Urothelium cell line (cell line): Measurements from ENCODE around the gene PTPRR.

Source experiments
- DNase-seq: peaks from one replicate; pipeline ENCODE4 v3.0.0; 2011; ENCODE audit warnings: low spot score, mixed read lengths
- FAIRE-seq: peaks from 2 replicates; lab custom pipeline; 2011; peaks lifted over from hg19 to GRCh38; lab: Jason Lieb, UNC

The PTPRR gene

DNA sequence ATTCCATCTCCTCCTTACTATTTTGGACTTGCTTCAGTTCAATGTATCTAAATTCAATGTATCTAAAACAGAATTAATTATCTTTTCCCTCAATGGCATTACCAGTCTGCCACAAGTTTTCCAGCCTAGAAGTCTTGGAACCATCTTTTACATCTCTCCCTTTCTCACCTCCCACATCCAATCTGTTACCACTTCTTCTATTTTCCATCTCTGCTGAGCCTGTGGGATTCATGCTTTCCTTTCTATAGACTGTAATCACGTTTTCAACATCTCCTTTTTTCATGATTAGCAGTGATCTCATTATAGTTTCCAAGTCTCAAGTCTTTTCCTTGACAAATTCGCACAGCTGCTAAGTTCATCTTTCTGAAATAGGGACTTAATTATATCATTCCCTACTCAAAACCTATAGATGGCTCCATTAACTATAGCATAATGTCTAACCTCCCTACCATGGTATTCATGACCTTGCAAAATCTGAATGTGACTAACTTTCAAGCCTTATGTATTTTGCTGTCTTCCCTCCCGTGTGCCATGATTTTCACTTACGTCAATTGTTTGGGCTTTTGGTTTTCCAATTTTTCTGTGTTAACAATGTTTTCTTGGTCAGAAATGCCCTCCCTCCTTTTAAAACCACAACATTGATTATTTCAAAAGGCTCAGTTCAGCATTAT lies 262.8 kb downstream of the PTPRR start:
- DNase-seq (no peak), FAIRE-seq (no peak)

DNA sequence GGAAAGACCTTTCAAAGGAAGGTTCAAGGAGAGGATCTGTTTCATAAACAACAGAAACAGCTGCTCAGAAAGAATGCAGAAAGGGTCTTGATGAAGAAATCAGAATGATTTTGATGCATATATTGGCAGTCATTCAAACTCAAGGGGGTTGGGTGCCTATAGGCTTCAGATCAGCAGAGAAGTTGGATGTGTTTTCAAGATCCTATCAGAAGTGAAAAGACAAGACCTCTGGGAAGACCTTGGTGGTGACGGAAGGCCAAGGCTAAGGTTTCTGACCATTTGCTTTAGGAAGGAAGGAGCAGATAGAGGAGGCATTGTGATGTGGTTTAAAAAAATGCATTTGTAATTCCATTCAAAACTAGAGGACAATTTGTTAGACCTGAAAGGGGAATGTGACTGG lies 268.1 kb downstream of the PTPRR start:
- DNase-seq (no peak), FAIRE-seq (no peak)

DNA sequence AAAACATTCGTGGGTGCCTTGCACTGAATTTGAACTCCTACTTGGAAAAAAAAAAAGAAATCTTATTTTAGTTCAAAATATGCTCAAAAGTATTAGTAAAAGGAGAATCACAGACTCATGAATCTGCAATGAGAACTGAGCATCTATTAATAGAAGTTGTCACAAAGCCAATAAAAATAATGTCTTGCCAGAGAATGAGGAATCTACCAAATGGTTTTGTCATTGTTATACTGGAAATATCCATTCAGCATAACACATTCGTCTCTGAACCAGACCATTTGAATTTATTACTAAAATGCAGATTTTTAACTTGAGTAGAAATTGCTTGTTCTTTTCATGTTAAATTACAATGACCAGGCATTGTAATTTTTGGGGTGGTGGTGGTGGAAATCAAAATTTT lies 271.7 kb downstream of the PTPRR start:
- DNase-seq (no peak), FAIRE-seq (no peak)

DNA sequence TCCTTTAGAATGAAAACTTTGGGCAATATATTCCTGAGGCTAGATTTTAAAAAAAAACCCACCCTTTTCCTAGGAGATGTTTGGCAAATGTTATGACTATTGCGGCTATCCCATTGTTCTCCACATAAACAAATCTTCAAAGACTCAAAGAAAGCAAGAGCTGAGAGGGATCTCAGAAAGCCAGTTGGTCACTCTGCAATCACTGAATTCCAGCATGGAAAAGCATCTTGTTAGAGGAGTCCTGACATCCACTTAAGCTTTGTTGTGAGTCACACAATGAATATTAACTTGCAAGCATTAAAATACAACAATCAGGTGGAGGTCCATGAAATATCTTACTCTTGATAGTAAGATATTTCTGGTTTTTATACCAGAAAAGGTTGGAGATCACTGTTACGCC lies 272.3 kb downstream of the PTPRR start:
- FAIRE-seq (no peak), DNase-seq (no peak)

DNA sequence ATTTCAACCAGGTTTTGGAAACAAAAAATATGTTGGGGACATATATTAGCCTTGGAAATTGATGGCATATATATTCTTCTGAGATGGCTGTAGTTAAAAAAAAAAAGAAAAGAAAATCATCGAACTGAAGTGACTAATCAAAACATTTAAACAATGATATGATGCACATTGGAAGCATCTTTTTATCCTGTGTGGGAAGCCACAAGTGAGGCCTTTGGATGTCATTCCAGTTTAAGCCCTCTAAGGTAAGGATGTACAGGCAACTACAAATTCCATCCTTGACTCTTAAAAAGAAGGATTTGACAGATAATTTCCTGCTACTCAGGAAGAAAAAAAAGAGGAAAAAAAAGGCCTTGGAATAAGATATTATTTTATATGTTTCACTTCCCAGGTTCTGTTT lies 273.7 kb downstream of the PTPRR start:
- no peak for DNase-seq
- FAIRE-seq = no peak

DNA sequence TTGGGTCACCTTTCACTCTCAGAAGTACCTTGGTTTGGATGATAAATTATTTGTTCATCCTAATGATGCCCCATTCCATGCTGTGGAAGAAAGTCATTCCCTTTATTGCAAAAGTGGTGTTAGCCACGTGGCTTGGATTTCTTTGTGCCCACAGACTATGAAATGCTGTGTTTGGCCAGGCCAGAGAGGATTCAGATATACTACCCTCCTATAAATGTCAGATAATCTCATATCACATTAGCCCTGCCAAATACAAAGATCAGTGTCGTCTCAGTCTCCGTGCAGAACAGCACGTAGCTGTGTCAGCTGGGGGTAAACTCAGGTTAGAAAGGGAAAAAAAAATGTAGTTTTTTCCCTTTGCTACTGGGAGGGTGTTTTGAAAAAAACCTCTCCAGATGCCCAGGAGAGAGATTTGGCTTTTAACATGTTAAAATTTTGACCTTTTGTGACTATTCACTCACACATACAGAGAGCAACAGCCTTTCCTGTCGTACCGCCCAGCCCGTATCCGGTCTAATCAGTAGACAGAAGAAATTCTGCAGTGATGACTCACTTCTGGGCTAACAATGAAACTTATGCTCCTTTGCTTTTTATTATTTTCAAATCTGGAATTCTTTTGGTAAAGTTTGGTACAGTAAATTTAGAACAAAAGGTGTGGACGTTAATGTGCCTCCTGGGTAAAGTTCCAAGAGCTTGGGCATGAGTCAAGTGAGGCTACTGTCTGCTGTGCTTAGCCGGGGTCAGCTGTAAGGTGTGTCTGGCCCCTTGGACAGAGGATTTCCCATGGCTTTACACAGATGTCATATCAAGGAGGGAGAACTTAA lies 274.8 kb downstream of the PTPRR start:
- DNase-seq = peak; percentile 59
- FAIRE-seq = no peak

DNA sequence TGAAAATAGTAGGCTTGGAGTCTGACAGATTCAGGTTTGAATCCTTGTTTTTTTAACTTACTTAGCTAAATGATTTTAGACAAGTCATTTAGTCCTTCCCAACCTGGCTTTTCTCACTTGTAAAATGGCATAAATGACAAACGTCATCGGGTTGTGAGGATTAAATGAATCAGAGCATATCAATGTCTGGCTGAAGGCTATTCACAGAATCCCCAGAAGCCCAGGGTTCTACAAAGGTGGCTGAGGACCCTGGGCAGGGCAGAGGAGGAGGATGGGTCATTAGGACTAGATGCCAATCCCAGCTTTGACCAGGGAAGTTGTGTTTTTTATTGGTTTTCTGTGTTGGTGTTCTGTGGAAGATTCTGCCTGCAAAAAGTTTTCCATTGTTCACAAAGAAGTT lies 275.7 kb downstream of the PTPRR start:
- DNase-seq (no peak), FAIRE-seq (no peak)

DNA sequence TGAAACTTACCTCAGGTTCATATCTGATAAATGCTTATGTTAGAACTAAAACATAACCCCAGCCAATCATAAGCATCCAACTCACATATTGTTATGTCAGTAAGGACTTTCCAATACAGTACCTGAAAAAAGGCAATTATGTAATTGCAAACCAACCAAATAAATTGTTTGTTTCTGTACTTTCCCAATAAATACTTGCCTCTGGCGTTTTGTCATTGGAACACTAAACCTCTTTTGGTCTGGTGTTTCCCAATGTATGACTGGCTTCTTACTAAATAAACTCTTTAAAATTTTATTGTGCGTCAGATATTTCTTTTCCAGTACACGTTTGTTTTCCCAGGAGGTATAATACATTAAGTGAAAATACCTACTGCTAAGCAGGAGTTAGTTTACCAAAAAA lies 276.6 kb downstream of the PTPRR start:
- FAIRE-seq (no peak), DNase-seq (no peak)

DNA sequence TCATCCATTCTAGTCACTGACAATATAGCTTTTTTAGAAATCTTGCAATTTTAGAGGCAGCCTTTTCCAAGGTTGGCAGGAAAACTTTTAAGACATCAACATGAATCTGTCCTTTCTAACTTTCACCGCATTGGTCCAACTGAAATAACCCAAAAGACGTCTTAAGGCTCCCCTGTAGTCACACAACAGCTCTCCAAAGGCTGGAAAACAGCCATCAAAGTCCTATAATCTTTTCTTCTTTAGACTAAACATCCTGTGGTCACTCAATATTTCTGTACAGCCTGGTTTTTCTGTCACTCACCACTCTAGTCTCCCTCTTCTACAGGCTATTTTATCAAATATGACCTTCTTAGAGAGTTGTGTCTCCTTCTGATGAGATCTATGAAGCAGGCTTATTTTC lies 278.8 kb downstream of the PTPRR start:
- no peak for FAIRE-seq
- no peak for DNase-seq

DNA sequence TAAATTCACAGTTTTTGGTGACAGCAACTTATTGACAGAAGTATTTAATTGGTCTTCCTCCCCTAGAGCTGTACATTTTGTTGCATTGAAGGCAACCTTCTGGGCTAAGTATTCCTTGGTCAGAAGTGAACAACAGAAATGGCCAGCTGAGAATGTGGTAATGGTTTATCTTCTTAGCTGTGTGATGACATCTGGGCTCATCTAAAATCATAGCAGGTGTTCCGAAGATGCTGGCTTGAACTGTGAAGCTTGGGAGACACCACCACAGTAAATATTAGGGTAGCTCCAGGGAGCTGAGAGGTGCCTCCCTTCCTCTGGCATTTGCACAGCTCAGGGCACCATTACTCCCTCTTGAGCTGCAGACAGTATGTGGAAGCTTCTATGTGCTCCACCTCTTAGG lies 279.6 kb downstream of the PTPRR start:
- FAIRE-seq (no peak), DNase-seq (no peak)

DNA sequence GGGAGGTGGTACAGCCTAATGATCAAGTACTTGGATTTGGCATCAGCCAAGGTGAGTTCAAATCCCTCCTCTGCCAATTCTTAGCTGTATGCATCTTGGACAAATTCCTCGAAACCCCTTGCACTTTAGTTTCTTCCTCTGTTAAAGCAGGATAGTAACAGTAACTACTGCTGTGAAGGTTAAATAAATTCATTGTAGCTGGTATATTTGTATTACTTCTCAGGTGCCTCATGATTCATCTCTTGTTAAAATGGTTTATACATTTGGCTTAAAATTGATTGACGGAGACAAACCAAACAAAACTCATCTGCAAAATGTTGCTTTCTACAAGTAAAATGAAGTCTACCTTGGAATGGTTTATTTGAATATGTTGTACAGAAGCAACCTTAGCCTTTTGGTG lies 281.0 kb downstream of the PTPRR start:
- DNase-seq = no peak
- no peak for FAIRE-seq

DNA sequence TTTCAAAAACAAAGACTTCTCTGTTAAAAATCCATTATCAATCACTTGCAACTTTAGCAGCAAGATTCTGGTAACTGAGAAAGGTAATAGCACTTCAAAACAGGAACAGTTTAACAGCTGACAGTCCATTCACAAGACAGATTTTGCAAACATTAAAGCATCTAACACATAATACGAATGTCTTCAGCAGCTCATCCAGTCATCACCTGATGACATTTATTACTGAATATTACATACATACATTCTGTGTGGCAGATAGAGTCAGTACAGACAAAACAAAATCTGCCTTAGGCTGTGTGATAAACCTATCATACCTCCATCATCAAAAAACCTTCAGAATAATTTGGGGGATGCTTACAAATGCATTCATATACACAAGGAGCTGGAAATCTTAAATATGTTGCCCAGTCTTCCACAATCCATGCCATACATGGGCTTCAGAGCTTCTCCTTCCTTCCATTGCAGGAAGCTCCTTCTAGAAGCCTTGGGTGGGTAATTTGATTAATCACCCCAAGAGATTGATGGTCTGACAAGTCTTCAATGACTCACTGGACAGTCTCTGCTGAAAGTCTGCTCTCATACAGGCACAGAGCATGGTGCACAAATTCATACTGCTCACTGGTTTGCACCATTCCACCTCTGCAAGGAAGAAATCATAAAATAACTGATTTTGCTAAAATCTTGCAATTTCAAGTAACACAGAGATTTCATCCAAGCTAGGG lies 281.7 kb downstream of the PTPRR start:
- no peak for FAIRE-seq

DNA sequence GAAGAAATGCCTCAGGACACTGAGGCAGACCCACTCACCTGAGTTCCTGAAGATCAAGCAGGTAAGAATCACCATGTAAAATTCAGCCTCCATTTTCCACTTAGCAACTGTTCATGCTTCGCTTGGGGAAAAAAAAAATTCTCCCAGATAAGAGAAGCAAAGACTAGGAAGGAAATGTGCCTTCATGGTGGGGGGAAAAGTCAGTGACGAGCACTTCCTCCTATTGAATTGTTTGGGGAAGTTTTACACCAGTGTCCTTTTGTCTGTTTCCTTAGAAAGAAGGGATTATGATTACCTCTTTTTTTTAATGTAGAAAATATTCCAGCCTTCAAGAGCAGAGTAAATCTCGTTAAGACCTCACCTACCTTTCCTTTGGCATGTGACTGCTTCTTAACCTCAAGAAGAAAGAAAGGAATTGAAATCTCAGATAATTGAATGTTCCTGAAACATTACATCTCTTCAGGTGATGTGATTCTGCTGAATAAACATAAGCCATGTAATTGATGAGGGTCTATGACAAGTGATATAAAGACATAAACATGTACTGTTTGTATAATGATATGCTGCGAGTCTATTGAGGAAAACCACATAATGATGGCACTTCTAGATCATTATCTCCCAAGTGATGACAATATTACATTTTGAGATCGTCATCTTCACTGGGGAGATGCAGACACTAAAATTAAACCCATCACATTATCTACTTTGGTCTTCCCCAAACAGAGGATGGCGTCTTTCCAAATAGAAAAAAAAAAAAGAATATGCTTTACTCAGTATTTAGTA lies 283.0 kb downstream of the PTPRR start, which contains the start of gene PTPRB:
TSS of gene PTPRB (minus strand) at position 127 of the 783 bp plus-strand sequence. CDS start at position 93, 34 bp downstream.
- no peak for DNase-seq

More for the DNA sequence above, 281.7 kb downstream of the PTPRR start:
- no peak for DNase-seq

DNA sequence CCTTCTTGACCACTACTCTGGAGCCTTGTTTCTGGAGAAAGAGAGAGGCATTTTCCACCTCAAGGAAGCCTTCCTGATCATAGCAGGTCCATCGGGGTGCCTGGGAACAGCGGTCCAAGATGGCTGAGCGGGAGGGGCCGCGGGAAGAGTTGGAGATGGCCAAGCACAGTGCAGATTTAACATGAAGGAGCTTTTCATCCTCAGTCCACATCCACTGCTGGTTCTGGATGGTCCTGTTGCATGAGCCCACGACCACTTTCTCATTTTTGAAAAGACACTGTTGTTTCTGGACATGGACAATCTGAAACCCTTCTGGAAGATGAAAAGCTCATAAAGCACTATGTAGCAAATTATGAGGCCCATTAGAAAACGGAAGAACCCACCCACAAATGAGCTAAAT lies 284.8 kb downstream of the PTPRR start:
- FAIRE-seq = no peak
- no peak for DNase-seq

More for the DNA sequence above, 283.0 kb downstream of the PTPRR start, which contains the start of gene PTPRB:
- FAIRE-seq = no peak

DNA sequence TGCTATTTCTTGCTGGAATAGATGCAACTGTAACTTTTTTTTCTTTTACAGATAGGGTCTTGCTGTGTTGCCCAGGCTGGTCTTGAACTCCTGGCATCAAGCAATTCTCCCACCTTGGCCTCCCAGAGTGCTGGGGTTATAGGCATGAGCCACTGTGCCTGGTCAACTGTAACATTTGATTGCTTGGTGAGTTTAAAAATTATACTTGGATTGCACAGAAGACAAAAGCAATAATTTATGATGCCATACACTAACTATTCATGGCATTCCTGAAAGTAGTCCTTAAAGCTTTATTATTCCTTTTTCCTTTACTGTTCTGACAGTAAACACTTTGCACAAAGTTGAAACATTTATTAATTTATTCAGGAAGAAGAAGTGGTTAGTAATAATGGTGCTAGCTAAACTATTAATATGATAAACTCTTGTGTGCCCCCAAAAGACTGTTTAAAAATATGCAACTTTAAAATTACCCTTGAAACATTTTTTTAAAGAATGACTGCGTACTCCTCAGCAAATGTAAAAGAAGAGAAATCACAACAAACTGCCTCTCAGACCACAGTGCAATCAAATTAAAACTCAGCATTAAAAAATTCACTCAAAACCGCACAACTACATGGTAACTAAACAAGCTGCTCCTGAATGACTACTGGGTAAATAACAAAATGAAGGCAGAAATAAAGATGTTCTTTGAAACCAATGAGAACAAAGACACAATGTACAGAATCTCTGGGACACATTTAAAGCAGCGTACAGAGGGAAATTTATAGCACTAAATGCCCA lies 291.6 kb downstream of the PTPRR start:
- no peak for DNase-seq
- no peak for FAIRE-seq

DNA sequence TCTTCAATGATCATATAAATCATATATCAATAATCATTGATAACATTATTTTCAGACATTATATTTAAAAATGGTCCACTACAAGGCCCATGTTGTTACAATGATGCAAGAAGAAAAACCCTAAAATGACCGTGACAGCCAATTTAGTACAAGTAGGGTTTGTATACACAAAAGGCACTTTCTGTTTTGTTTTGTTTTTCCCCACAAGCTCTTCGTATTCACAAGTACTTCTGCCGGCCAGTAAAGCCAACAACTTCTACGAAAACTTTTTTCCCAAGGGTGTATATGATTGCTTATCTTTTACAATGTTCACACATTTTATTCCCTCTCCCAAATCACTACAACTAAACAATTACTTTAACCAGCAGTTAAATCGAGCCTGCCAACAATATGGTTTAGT lies 292.9 kb downstream of the PTPRR start:
- FAIRE-seq (no peak), DNase-seq (no peak)

DNA sequence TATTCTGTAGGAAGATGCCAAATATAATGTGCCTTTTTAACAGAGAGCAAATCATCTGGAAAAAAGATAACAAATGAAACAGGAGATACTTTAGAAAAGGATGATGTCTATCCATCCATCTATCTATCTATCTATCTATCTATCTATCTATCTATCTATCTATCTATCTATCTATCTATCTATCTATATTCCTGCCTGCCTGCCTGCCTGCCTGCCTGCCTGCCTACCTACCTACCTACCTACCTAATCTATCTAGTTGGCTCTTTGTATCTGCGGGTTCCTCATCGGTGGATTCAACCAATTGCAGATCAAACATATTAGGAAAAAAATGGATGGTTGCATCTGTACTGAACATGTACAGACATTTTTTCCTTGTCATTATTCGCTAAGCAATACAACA lies 294.4 kb downstream of the PTPRR start:
- FAIRE-seq (no peak), DNase-seq (no peak)

DNA sequence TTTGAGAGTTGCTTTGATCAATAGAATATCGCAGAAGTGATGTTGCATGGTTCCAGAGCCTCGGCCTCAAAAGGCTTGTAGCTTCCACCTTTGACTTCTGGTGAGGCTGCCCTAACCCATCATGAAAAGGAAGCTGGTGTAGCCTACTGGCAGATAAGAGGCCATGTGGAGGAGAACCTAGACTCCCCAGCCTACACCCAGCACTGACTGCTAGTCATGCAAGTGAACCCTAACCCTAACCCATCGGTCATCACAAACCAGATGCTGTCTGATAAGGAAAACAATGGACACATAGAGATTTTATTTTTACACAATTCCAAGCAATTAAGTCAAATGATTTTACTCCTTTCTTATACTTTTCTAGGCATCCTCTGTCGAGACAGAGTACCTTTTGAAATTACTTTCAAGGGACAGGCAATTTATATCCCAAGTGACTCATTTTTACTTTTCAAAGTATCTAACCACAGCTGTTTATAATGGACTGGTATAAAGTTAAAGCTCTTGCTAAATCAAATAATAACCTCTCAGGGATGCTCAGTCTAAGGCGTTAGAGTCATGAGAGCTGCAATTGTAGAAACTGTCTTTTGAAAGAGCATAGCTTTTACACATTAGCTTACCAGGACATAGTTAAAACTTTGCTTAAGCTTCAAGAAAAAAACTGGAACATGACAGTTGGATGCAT lies 300.9 kb downstream of the PTPRR start:
- FAIRE-seq = no peak
- DNase-seq = no peak

DNA sequence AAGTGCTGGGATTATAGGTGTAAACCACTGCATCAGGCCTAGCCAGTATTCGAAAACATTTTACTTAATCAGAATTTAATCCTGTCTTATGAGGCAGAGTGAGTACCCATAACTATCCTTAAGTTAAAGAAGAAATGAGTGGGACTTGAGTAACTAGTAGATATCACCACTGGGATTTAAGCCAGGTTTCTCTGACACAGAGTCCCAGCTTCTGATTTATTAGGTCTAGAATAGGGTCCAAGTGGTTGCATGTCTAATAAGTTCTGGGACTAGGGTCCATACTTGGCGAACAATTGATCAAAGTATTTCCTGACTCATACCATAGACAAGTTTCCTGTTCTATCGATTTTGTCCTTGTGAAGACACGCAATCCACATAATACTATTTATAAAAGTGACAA lies 302.2 kb downstream of the PTPRR start:
- FAIRE-seq (no peak), DNase-seq (no peak)

DNA sequence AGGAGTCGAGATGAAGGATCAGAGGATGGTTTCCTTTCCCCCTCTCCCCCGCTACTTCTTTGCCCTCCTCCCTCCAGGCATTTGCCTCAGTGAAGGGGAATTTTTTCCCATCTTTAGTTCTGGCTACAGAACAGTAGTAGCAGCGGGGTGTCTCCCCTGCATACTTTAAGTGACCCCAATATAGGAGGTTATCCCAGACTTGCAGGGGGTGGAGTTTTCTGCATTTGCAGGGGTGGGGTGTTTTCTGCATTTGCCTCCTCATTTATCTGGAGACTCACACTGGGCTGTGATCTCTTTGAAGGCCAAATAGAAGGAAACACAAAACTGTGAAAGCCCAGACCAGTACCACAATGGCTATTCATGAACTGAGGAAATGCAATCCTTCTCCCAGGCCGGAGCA lies 303.1 kb downstream of the PTPRR start:
- no peak for FAIRE-seq
- DNase-seq = no peak
